Liver (tissue), 9 donors: ENCODE data around the gene SGPP1. TPM values are rescaled to one million over a fixed set of nuclear protein-coding genes. Genes with fewer than 3 reads are reported as not detected.
"Not testable (repeated sequence)": the region's sequence is repeated elsewhere in the genome, so short reads cannot be mapped to it uniquely, and the experiment has no call there.

Experiments
- DNase-seq: peaks from one replicate; pipeline ENCODE4 v3.0.0-alpha.2; 2017; ENCODE audit warnings: low spot score
- H3K27ac ChIP-seq, 2 donors: one replicate each; pipeline ENCODE4 v1.7.0; 2013; ENCODE audit warnings: inconsistent platforms in 2 of 2, low read length in 2 of 2, control low read depth in 1 of 2, low read depth in 1 of 2, mild to moderate bottlenecking in 1 of 2
- H3K27me3 ChIP-seq, 4 donors: one replicate each; pipeline versions ENCODE4 v1.6.1 to v1.7.0; 2013; ENCODE audit warnings: low read length in 3 of 4, inconsistent platforms in 1 of 4, mild to moderate bottlenecking in 1 of 4, moderate library complexity in 1 of 4; ENCODE audit not compliant: control insufficient read depth in 4 of 4, insufficient read depth in 4 of 4
- H3K36me3 ChIP-seq, 4 donors: one replicate each; pipeline versions ENCODE4 v1.6.1 to v1.7.0; 2013; ENCODE audit warnings: low read length in 3 of 4, mild to moderate bottlenecking in 3 of 4, low read depth in 1 of 4, moderate library complexity in 1 of 4; ENCODE audit not compliant: control insufficient read depth in 4 of 4, insufficient read depth in 3 of 4
- H3K4me1 ChIP-seq, 4 donors: one replicate each; pipeline versions ENCODE4 v1.6.1 to v1.7.0; 2013; ENCODE audit warnings: low read length in 3 of 4, mild to moderate bottlenecking in 3 of 4, moderate library complexity in 1 of 4; ENCODE audit not compliant: control insufficient read depth in 4 of 4, insufficient read depth in 4 of 4
- H3K4me3 ChIP-seq, 3 donors: one replicate each; pipeline versions ENCODE4 v1.6.1 to v1.7.0; 2013; ENCODE audit warnings: low read length in 3 of 3, control low read depth in 1 of 3, low read depth in 1 of 3, mild to moderate bottlenecking in 1 of 3
- H3K9ac ChIP-seq, 2 donors: one replicate each; pipeline ENCODE4 v1.7.0; 2013; ENCODE audit warnings: low read length in 2 of 2, mild to moderate bottlenecking in 2 of 2, moderate library complexity in 2 of 2, control low read depth in 1 of 2, low read depth in 1 of 2
- H3K9me3 ChIP-seq, 4 donors: one replicate each; pipeline versions ENCODE4 v1.6.1 to v1.7.0; 2013; ENCODE audit warnings: low read length in 3 of 4; ENCODE audit not compliant: control insufficient read depth in 4 of 4
- EGR1 ChIP-seq, 2 donors: IDR thresholded peaks; 2 replicates each; pipeline ENCODE4 v1.6.1; 2016 to 2018; ENCODE audit warnings: antibody characterized with exemption in 2 of 2, low read depth in 2 of 2
- FOXA1 ChIP-seq: IDR thresholded peaks from 2 replicates; pipeline ENCODE4 v1.6.1; 2016; ENCODE audit warnings: antibody characterized with exemption
- GABPA ChIP-seq, 2 donors: IDR thresholded peaks in 1 of 2; conservative IDR thresholded peaks in 1 of 2; 2 replicates each; pipeline ENCODE4 v1.6.1; 2016; ENCODE audit warnings: antibody characterized with exemption in 2 of 2, mild to moderate bottlenecking in 1 of 2, moderate library complexity in 1 of 2
- JUND ChIP-seq, 2 donors: IDR thresholded peaks; 2 replicates each; pipeline ENCODE4 v1.6.1; 2016; ENCODE audit warnings: antibody characterized with exemption in 2 of 2
- MAX ChIP-seq: IDR thresholded peaks from 2 replicates; pipeline ENCODE4 v1.6.1; 2016; ENCODE audit warnings: antibody characterized with exemption
- NR2F2 ChIP-seq: IDR thresholded peaks from 2 replicates; pipeline ENCODE4 v1.6.1; 2016; ENCODE audit warnings: antibody characterized with exemption
- RAD21 ChIP-seq, 2 donors: IDR thresholded peaks; 2 replicates each; pipeline ENCODE4 v1.6.1; 2016; ENCODE audit warnings: antibody characterized with exemption in 2 of 2, mild to moderate bottlenecking in 2 of 2
- REST ChIP-seq: IDR thresholded peaks from 2 replicates; pipeline ENCODE4 v1.6.1; 2016; ENCODE audit warnings: antibody characterized with exemption, mild to moderate bottlenecking
- RXRA ChIP-seq, 2 donors: IDR thresholded peaks; 2 replicates each; pipeline ENCODE4 v1.6.1; 2017 to 2018; ENCODE audit warnings: antibody characterized with exemption in 2 of 2, mild to moderate bottlenecking in 1 of 2
- TAF1 ChIP-seq: conservative IDR thresholded peaks from 2 replicates; pipeline ENCODE4 v1.6.1; 2016; ENCODE audit warnings: antibody characterized with exemption, mild to moderate bottlenecking
- YY1 ChIP-seq: IDR thresholded peaks from 2 replicates; pipeline ENCODE4 v1.6.1; 2016; ENCODE audit warnings: antibody characterized with exemption, mild to moderate bottlenecking
- WGBS: extraction: QIAGEN DNeasy Blood & Tissue Kit; methylation state at CpG from one replicate; pipeline ENCODE4 v1.1.7; 2013; 5-methylcytosine and 5-hydroxymethylcytosine counted together
- polyA plus RNA-seq, 2 donors: library from polyadenylated mRNA; stranded (reverse) in 1 of 2; unstranded in 1 of 2; fragments of 200-250 nt in 1 of 2; fragments of >200 nt in 1 of 2; fragmentation: Nextera tagmentation in 1 of 2; extraction: Ambion mirVana in 1 of 2; gene quantifications; one replicate each; pipeline versions ENCODE4 v1.2.1 to v1.2.3, GENCODE V29; 2013 to 2015
- total RNA-seq, 2 donors: library from RNA; depleted of rRNA; stranded (reverse); fragments of >200 nt; gene quantifications; one replicate each; pipeline ENCODE4 v1.2.3, GENCODE V29; 2014
- TF ChIP-seq, protein P1 (sequence below): fragments of 150-350 bp; IDR thresholded peaks from 2 replicates; pipeline ENCODE4 v1.5.1; 2017; ENCODE audit warnings: improper control_type of control experiment, low read depth, low read length; ENCODE audit not compliant: missing input control
- donor health status: healthy.
- donor health status: healthy.
- donor health status: healthy.
- donor health status: healthy.
- donor health status: healthy.

Gene SGPP1
- total and polyA plus RNA-seq, 4 donors, result 12.3 to 32.3 (median 15.6) TPM

DNA sequence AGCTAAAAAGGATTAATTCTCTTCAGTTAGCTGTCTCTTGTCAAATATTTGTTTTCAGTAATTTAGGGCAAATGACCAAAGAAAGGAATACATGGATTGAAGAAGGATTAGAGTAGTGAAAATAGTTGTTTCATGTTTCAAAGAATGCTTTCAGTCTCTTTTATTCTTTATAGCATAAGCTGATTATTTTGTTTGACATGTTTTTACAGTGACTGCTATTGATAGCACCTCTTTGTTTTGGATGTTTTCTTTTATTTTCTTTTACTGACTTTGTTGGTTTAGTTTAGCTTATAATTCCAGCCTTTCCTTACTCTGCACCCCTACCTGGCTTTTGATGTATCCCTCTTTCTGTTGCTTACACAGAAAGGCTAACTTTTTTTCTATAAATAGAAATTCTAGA, 29.3 kb upstream of the SGPP1 start:
- Histone ChIP-seq H3K27me3 (no peaks in the 10 kb centered on the region), H3K4me3 (no peak overlapping the region), H3K9me3 (no peaks in the 10 kb centered on the region), H3K4me1 (no peaks in the 10 kb centered on the region), H3K9ac (no peak overlapping the region), H3K36me3 (no peaks in the 10 kb centered on the region), H3K27ac (no peak overlapping the region)
- no peak for TF ChIP-seq MAX
- no peak for TF ChIP-seq RAD21 (IDR thresholded peaks at IDR 0.05)
- TF ChIP-seq, protein P1, sequence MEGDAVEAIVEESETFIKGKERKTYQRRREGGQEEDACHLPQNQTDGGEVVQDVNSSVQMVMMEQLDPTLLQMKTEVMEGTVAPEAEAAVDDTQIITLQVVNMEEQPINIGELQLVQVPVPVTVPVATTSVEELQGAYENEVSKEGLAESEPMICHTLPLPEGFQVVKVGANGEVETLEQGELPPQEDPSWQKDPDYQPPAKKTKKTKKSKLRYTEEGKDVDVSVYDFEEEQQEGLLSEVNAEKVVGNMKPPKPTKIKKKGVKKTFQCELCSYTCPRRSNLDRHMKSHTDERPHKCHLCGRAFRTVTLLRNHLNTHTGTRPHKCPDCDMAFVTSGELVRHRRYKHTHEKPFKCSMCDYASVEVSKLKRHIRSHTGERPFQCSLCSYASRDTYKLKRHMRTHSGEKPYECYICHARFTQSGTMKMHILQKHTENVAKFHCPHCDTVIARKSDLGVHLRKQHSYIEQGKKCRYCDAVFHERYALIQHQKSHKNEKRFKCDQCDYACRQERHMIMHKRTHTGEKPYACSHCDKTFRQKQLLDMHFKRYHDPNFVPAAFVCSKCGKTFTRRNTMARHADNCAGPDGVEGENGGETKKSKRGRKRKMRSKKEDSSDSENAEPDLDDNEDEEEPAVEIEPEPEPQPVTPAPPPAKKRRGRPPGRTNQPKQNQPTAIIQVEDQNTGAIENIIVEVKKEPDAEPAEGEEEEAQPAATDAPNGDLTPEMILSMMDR, result no peak
- TF ChIP-seq JUND (IDR thresholded peaks at IDR 0.05), result no peak
- TF ChIP-seq GABPA (IDR thresholded peaks at IDR 0.05 in 1 of 2, conservative IDR thresholded peaks at IDR 0.05 in 1 of 2), result no peak
- no peak for TF ChIP-seq FOXA1
- TF ChIP-seq EGR1 (IDR thresholded peaks at IDR 0.05; ENCODE audit: low read depth in 2 of 2), result no peak
- TF ChIP-seq YY1, result no peak
- no peak for DNase-seq

DNA sequence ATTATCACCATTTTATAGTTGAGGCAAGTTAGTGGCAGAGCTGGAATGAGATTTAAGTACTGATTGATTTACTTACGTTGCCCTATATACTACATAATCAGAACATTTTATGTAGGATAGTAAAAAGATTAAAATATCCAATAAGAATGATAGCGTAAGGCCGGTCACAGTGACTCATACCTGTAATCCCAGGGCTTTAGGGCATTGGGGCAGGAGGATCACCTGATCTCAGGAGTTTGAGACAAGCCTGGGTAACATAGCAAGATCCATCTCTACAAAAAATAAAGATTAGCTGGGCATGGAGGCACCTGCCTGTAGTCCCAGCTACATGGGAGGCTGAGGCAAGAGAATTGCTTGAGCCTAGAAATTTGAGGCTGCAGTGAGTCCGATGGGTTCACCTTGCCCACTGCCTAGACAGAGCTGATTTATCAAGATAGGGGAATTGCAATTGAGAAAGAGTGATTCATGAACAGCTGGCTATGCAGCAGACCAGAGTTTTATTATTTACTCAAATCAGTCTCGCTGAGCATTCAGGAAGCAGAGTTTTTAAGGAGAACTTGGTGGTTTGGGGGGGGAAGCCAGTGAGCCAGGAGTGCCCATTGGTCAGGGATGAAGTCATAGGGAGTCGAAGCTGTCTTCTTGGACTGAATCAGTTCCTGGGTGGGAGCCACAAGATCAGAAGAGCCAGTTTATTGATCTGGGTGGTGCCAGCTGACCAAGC, 24.7 kb upstream of the SGPP1 start:
- TF ChIP-seq NR2F2 (no peak), RAD21 (IDR thresholded peaks at IDR 0.05) (no peak), REST (no peak), RXRA (IDR thresholded peaks at IDR 0.05) (no peak), TAF1 (no peak)
- Histone ChIP-seq H3K36me3 (no peaks in the 10 kb centered on the region), H3K27ac (no peak overlapping the region), H3K4me3 (no peak overlapping the region), H3K4me1 (no peaks in the 10 kb centered on the region), H3K27me3 (no peaks in the 10 kb centered on the region), H3K9ac (no peak overlapping the region), H3K9me3 (no peaks in the 10 kb centered on the region)
- DNase-seq, result no peak
- WGBS, result 81% methylated on average over 6 of the region's 6 CpGs

- not testable (repeated sequence) for H3K4me3 ChIP-seq, DNase-seq, H3K27ac ChIP-seq, H3K36me3 ChIP-seq, H3K9me3 ChIP-seq, H3K27me3 ChIP-seq, H3K4me1 ChIP-seq, H3K9ac ChIP-seq
- WGBS, result 93% methylated on average over 39 of the region's 39 CpGs
Observed at GRCh38 chr14:63751076-63751475, 23.2 kb upstream of the SGPP1 start.
